Right lobe of liver (tissue), 4 donors: Measurements from ENCODE around the gene TRIM45.

Experiments
- CTCF ChIP-seq, 4 donors: fragments of 200-600 bp in 3 of 4; fragments of 450-650 bp in 1 of 4; IDR thresholded peaks; one replicate each; pipeline versions ENCODE4 v1.5.1 to v1.8.0; 2016 to 2022; ENCODE audit warnings: antibody characterized with exemption in 4 of 4, mild to moderate bottlenecking in 2 of 4
- POLR2A ChIP-seq: fragments of 450-650 bp; IDR thresholded peaks from one replicate; pipeline ENCODE4 v1.6.1; 2017; ENCODE audit warnings: antibody characterized with exemption, mild to moderate bottlenecking
- donor health status: DM: no; HTN: no; CAD: no.
- donor health status: DM: no; HTN: no; CAD: no.
- donor health status: DM: no; HTN: yes; CAD: no.

- TF ChIP-seq CTCF (IDR thresholded peaks at IDR 0.05) (no peak), POLR2A (no peak)
Measured at GRCh38 chr1:117114877-117115276, 6.7 kb downstream of the TRIM45 start.
